Measurements from ENCODE around the gene ZFAND6. TPM values are rescaled to one million over a fixed set of nuclear protein-coding genes. Genes with fewer than 3 reads are reported as not detected.
"Not testable (repeated sequence)": the region's sequence is repeated elsewhere in the genome, so short reads cannot be mapped to it uniquely, and the experiment has no call there.

Gene ZFAND6
- 120 TPM for total RNA-seq

- peak; percentile 93 for DNase-seq
These were observed at the start of gene ZFAND6 for GRCh38 chr15:80058851-80059785. TSS of gene ZFAND6 (plus strand) at chr15:80059676. CDS start at chr15:80120345, 60,669 bp downstream.

GRCh38 chr15:80010131-80010673 lies 49.3 kb upstream of the ZFAND6 start:
- no peak for DNase-seq

- DNase-seq, result not testable (repeated sequence)
These were observed 48.4 kb upstream of the ZFAND6 start for GRCh38 chr15:80011041-80011523.

GRCh38 chr15:80011596-80011995 lies 47.9 kb upstream of the ZFAND6 start:
- no peak for DNase-seq

- DNase-seq, result no peak
These were observed 47.3 kb upstream of the ZFAND6 start for GRCh38 chr15:80012060-80012726.

GRCh38 chr15:80014186-80014585 lies 45.3 kb upstream of the ZFAND6 start:
- not testable (repeated sequence) for DNase-seq

- no peak for DNase-seq
These were observed 44.3 kb upstream of the ZFAND6 start for GRCh38 chr15:80015156-80015555.

- not testable (repeated sequence) for DNase-seq
These were observed 43.0 kb upstream of the ZFAND6 start for GRCh38 chr15:80016506-80016905.

GRCh38 chr15:80017139-80017538 lies 42.3 kb upstream of the ZFAND6 start:
- DNase-seq, result not testable (repeated sequence)

GRCh38 chr15:80019168-80019745 lies 40.2 kb upstream of the ZFAND6 start:
- DNase-seq, result no peak

GRCh38 chr15:80020149-80020548 lies 39.3 kb upstream of the ZFAND6 start:
- not testable (repeated sequence) for DNase-seq

GRCh38 chr15:80020731-80021130 lies 38.7 kb upstream of the ZFAND6 start:
- DNase-seq, result no peak

GRCh38 chr15:80026310-80026709 lies 33.2 kb upstream of the ZFAND6 start:
- no peak for DNase-seq

- no peak for DNase-seq
These were observed 32.7 kb upstream of the ZFAND6 start for GRCh38 chr15:80026754-80027153.

GRCh38 chr15:80028937-80029336 lies 30.5 kb upstream of the ZFAND6 start:
- DNase-seq, result no peak

GRCh38 chr15:80031841-80032240 lies 27.6 kb upstream of the ZFAND6 start:
- DNase-seq, result no peak

- no peak for DNase-seq
These were observed 24.8 kb upstream of the ZFAND6 start for GRCh38 chr15:80034629-80035028.

- no peak for DNase-seq
These were observed 23.4 kb upstream of the ZFAND6 start for GRCh38 chr15:80036071-80036470.

- no peak for DNase-seq
These were observed 17.8 kb upstream of the ZFAND6 start for GRCh38 chr15:80041494-80042253.

- no peak for DNase-seq
These were observed 16.9 kb upstream of the ZFAND6 start for GRCh38 chr15:80042568-80042967.

- not testable (repeated sequence) for DNase-seq
These were observed 14.3 kb upstream of the ZFAND6 start for GRCh38 chr15:80045219-80045618.

- DNase-seq, result no peak
These were observed 10.4 kb upstream of the ZFAND6 start for GRCh38 chr15:80049046-80049445.

Data from skin of body (tissue), 2 donors.